BJ (cell line): ENCODE data around the gene SYNC. TPM values are rescaled to one million over a fixed set of nuclear protein-coding genes. Genes with fewer than 3 reads are reported as not detected.

Source experiments
- CTCF ChIA-PET: fragments of 350-600 bp; formaldehyde crosslinking; extraction: SDS; loops from one replicate; lab custom pipeline; 2021; ENCODE audit warnings: antibody characterized with exemption, inconsistent platforms; lab: Yijun Ruan, JAX
- POLR2A ChIA-PET: fragments of 300-600 bp; sonication (Branson Sonifier 250); formaldehyde crosslinking; extraction: SDS; loops from one replicate; lab custom pipeline; 2021; ENCODE audit warnings: antibody characterized with exemption; lab: Charles Lee
- DNase-seq: peaks from one replicate; pipeline ENCODE4 v3.0.0-alpha.2; 2011; ENCODE audit warnings: low read depth
- H3K27me3 ChIP-seq: 2 replicates; pipeline ENCODE4 v1.6.0; 2011; ENCODE audit warnings: low read length; ENCODE audit not compliant: control insufficient read depth, insufficient read depth
- H3K36me3 ChIP-seq: 2 replicates; pipeline ENCODE4 v1.5.1; 2011; ENCODE audit warnings: low read length; ENCODE audit not compliant: control insufficient read depth, insufficient read depth
- H3K4me3 ChIP-seq: 2 replicates; pipeline ENCODE4 v1.5.1; 2011; ENCODE audit warnings: low read depth, mild to moderate bottlenecking, control low read depth, low read length
- polyA plus RNA-seq: library from polyadenylated mRNA; depleted of rRNA; stranded (reverse); fragments of >200 nt; gene quantifications from 2 replicates; pipeline ENCODE4 v1.2.3, GENCODE V29; 2011
- TF ChIP-seq, protein P1 (sequence below): IDR thresholded peaks from 2 replicates; pipeline ENCODE4 v1.5.1; 2011; ENCODE audit warnings: low read depth, mild to moderate bottlenecking, control low read depth, inconsistent platforms, low read length, moderate library complexity; ENCODE audit not compliant: insufficient read depth

The SYNC gene
- polyA plus RNA-seq, 1 experiment, result 57.3 TPM

DNA sequence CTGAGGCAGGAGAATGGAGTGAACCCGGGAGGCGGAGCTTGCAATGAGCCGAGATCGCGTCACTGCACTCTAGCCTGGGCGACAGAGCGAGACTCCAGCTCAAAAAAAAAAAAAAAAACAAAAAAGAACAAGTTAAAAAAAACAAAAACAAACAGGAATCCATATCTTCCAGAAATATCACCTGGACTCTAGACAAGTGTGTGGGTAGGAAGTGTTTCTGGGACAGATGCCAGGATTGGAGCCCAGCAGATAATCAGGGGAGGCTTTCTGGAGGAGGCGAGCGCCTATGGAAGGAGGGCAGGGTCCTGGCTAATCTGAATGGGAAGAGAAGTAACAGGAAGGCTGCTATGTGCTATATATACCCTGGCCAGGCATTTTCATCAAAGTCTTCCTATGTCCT lies 43.6 kb upstream of the SYNC start:
- ChIA-PET CTCF (interaction anchor here (0.7 to 1.7 kb wide), 2 partner anchors 27 to 62 kb away, joined by 3 to 4 read pairs; no protein-coding TSS in a partner anchor), POLR2A (interaction anchor here (0.6 kb wide), 1 partner anchor 44 kb away, joined by 3 read pairs; the partner anchor contains the start of gene SYNC)
- TF ChIP-seq, protein P1, sequence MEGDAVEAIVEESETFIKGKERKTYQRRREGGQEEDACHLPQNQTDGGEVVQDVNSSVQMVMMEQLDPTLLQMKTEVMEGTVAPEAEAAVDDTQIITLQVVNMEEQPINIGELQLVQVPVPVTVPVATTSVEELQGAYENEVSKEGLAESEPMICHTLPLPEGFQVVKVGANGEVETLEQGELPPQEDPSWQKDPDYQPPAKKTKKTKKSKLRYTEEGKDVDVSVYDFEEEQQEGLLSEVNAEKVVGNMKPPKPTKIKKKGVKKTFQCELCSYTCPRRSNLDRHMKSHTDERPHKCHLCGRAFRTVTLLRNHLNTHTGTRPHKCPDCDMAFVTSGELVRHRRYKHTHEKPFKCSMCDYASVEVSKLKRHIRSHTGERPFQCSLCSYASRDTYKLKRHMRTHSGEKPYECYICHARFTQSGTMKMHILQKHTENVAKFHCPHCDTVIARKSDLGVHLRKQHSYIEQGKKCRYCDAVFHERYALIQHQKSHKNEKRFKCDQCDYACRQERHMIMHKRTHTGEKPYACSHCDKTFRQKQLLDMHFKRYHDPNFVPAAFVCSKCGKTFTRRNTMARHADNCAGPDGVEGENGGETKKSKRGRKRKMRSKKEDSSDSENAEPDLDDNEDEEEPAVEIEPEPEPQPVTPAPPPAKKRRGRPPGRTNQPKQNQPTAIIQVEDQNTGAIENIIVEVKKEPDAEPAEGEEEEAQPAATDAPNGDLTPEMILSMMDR, result no peak
- Histone ChIP-seq H3K4me3 (no peak overlapping the region), H3K36me3 (no peaks in the 10 kb centered on the region; the same call in 1 of the 2 replicates), H3K27me3 (no peaks in the 10 kb centered on the region)
- DNase-seq, result no peak

DNA sequence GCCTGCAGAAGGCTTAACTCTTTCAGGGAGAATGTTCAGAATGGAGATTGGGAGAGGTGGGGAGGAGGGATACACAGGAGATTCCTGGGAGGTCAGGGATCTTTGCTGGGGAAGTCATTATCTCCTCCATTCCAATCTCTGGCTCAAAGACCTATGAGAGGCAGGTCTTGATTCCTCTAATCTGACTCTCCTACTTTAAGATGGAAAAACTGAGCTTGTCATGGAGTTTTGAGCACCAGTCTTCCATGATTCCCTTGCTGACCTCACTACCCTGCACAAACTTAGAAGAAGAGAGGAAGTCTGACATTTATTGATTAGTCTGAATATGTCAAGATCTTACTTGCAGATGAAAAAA lies 41.5 kb upstream of the SYNC start:
- CTCF ChIA-PET, result interaction anchor here (1.1 to 2.2 kb wide), 2 partner anchors 32 to 129 kb away, joined by 3 to 8 read pairs; no protein-coding TSS in a partner anchor
- no peaks in the 10 kb centered on the region for H3K27me3 ChIP-seq
- POLR2A ChIA-PET, result no interaction called here
- H3K36me3 ChIP-seq, result no peaks in the 10 kb centered on the region; the same call in 1 of the 2 replicates
- no peak overlapping the region for H3K4me3 ChIP-seq
- DNase-seq, result no peak
- TF ChIP-seq, protein P1, result no peak

DNA sequence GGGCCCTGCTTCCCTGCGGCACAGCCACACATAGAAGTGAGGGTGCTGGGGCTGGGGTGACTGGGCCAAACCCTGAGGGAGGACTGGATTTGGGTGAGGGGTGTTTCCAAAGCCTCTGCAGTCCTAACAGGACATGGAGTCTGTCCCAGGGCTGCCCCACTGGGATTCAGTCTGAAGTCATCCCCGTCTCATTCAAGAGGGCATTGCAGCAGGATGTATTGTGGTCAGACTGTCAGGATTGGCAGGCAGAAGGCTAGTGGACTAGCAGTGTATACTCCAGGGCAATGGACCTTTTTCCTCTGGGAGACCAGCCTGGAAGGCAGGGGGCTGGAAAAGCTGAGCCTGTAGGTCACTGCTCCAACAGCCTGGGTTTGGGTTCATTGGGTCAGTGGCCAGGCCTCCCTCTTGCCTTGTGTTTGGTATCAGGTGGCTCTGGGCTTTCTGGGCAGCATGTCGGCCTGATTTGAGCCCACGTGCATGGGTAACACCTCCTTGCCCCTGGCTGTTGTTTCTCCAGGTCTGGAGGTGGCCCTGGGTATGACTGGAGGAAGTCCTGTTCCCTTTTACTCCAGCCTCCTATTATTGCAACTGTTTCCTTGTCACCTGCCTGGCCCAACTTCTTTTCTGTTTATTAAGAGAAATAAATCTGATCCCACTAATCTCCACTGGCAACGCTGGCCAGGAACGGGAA lies 41.0 kb upstream of the SYNC start:
- ChIA-PET CTCF (interaction anchor here (0.7 to 2.2 kb wide), 4 partner anchors 11 to 268 kb away, joined by 3 to 8 read pairs (median 4); no protein-coding TSS in a partner anchor), POLR2A (interaction anchor here (0.7 kb wide), 1 partner anchor 11 kb away, joined by 3 read pairs; no protein-coding TSS in a partner anchor)
- no peak for DNase-seq
- TF ChIP-seq, protein P1, result no peak
- Histone ChIP-seq H3K4me3 (no peak overlapping the region), H3K36me3 (no peaks in the 10 kb centered on the region; the same call in 1 of the 2 replicates), H3K27me3 (no peaks in the 10 kb centered on the region)

DNA sequence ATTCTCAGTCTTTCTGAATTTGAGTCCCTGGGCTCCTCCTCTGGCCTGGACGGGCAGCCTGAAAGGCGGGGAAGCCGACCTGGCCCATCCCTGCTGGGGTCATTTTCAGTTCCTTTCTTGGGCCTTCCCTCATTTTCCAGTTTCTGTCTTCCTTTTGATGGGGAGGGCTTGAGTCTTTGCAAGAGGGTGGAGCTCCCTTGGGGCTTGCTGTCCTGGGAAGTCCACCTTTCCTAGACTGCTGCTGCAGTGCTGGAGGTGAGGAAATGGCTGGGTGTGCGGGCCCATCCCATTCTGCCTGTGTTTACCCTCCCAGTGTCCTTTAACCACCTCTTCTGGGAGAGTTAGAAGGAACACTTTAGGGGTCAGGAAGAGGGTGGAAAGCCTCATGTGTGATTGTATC lies 40.4 kb upstream of the SYNC start:
- no peak overlapping the region; the same call in 1 of the 2 replicates for H3K4me3 ChIP-seq
- POLR2A ChIA-PET, result interaction anchor here (0.7 kb wide), 1 partner anchor 10 kb away, joined by 3 read pairs; no protein-coding TSS in a partner anchor

More for the DNA sequence above, 40.4 kb upstream of the SYNC start:
- TF ChIP-seq, protein P1, result no peak
- CTCF ChIA-PET, result interaction anchor here (0.7 to 1.5 kb wide), 5 partner anchors 12 to 267 kb away, joined by 3 to 5 read pairs (median 3); no protein-coding TSS in a partner anchor
- Histone ChIP-seq H3K36me3 (no peaks in the 10 kb centered on the region; the same call in 1 of the 2 replicates), H3K27me3 (no peaks in the 10 kb centered on the region)
- no peak for DNase-seq
